Gastroesophageal sphincter (tissue), 3 donors: ENCODE results near the gene GTF3C1.

Experiments used
- CTCF ChIP-seq, 4 experiments: fragments of 200-600 bp in 2 of 4; fragments of 450-650 bp in 2 of 4; sonication (generic) in 1 of 4; IDR thresholded peaks; one replicate each; pipeline ENCODE4 v1.5.1; 2017 to 2019; ENCODE audit warnings: antibody characterized with exemption in 4 of 4, mild to moderate bottlenecking in 2 of 4, moderate library complexity in 2 of 4
- EP300 ChIP-seq: sonication (generic); formaldehyde crosslinking; IDR thresholded peaks from one replicate; pipeline ENCODE4 v1.6.1; 2017; ENCODE audit warnings: antibody characterized with exemption, mild to moderate bottlenecking
- POLR2A ChIP-seq, 2 donors: fragments of 450-650 bp; IDR thresholded peaks; one replicate each; pipeline ENCODE4 v1.6.1; 2017; ENCODE audit warnings: antibody characterized with exemption in 2 of 2, mild to moderate bottlenecking in 2 of 2, moderate library complexity in 1 of 2
- POLR2AphosphoS5 ChIP-seq: sonication (generic); formaldehyde crosslinking; IDR thresholded peaks from one replicate; pipeline ENCODE4 v1.6.1; 2017; ENCODE audit warnings: antibody characterized with exemption

- TF ChIP-seq CTCF (IDR thresholded peaks at IDR 0.05) (no peak), POLR2A (IDR thresholded peaks at IDR 0.05) (no peak), POLR2AphosphoS5 (no peak), EP300 (no peak)
These were observed 14.5 kb upstream of the GTF3C1 start for GRCh38 chr16:27564224-27564623.
